ENCODE measurements around the gene UQCC5.

Gene UQCC5

GRCh38 chr3:52535411-52536111 lies 844 bp upstream of the UQCC5 start:
- DNase-seq: no peak

GRCh38 chr3:52536112-52536368 lies 365 bp upstream of the UQCC5 start:
- DNase-seq: no peak

GRCh38 chr3:52537165-52537620 lies 788 bp downstream of the UQCC5 start:
- no peak for DNase-seq

- no peak for DNase-seq
Observed at GRCh38 chr3:52537726-52538421, 1.5 kb downstream of the UQCC5 start.

GRCh38 chr3:52539010-52539653 lies 2.7 kb downstream of the UQCC5 start:
- DNase-seq: no peak

GRCh38 chr3:52541050-52541449 lies 4.6 kb downstream of the UQCC5 start:
- DNase-seq: no peak

GRCh38 chr3:52544937-52545336 lies 8.5 kb downstream of the UQCC5 start:
- no peak for DNase-seq

GRCh38 chr3:52546111-52546901 lies 9.9 kb downstream of the UQCC5 start:
- DNase-seq: no peak

GRCh38 chr3:52547143-52547542 lies 10.7 kb downstream of the UQCC5 start:
- no peak for DNase-seq

GRCh38 chr3:52551118-52551517 lies 14.7 kb downstream of the UQCC5 start:
- no peak for DNase-seq

- no peak for DNase-seq
Observed at GRCh38 chr3:52552089-52552488, 15.7 kb downstream of the UQCC5 start.

GRCh38 chr3:52554026-52554755 lies 17.8 kb downstream of the UQCC5 start:
- no peak for DNase-seq

GRCh38 chr3:52555056-52555455 lies 18.7 kb downstream of the UQCC5 start:
- no peak for DNase-seq

- no peak for DNase-seq
Observed at GRCh38 chr3:52557011-52557960, 20.9 kb downstream of the UQCC5 start.

- DNase-seq: no peak
Observed at GRCh38 chr3:52558436-52558835, 22.0 kb downstream of the UQCC5 start.

- no peak for DNase-seq
Observed at GRCh38 chr3:52561028-52561747, 24.8 kb downstream of the UQCC5 start.

- no peak for DNase-seq
Observed at GRCh38 chr3:52563984-52564383, 27.6 kb downstream of the UQCC5 start.

GRCh38 chr3:52568069-52568468 lies 31.7 kb downstream of the UQCC5 start:
- DNase-seq: no peak

GRCh38 chr3:52570076-52570475 lies 33.7 kb downstream of the UQCC5 start:
- DNase-seq: no peak

- no peak for DNase-seq
Observed at GRCh38 chr3:52572221-52572620, 35.8 kb downstream of the UQCC5 start.

All from hippocampal formation (tissue), 2 donors.